NCI-H446 treated with DMSO at 0.1 percent for 48 hours (cell line): ENCODE results near the gene FAM53B.

Source experiments
- DNase-seq: peaks from one replicate; lab custom pipeline; 2025; lab: John Stamatoyannopoulos, UW

The FAM53B gene

GRCh38 chr10:124629842-124630241, 114.3 kb downstream of the FAM53B start:
- DNase-seq: no peak

- no peak for DNase-seq
Measured at GRCh38 chr10:124629415-124629814, 114.8 kb downstream of the FAM53B start.

DNA sequence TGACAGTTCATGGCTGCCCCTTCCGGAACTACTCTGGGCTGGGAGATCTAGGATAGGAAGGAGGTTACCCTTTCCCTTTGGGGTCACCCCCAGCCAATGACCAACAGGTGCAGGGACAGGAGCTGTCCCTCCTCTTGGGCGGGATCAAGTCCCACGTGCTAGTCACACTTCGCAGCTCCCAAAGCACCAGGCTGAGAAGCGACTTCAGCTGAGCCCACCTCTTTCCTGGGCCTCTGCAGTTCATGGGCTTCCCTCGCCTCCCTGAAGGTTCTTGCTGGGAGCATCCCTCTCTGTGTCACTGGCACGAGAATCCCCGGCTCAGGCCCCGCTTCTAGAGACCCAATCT, 115.5 kb downstream of the FAM53B start:
- no peak for DNase-seq

- no peak for DNase-seq
Measured at GRCh38 chr10:124627866-124628675, 116.1 kb downstream of the FAM53B start.

DNA sequence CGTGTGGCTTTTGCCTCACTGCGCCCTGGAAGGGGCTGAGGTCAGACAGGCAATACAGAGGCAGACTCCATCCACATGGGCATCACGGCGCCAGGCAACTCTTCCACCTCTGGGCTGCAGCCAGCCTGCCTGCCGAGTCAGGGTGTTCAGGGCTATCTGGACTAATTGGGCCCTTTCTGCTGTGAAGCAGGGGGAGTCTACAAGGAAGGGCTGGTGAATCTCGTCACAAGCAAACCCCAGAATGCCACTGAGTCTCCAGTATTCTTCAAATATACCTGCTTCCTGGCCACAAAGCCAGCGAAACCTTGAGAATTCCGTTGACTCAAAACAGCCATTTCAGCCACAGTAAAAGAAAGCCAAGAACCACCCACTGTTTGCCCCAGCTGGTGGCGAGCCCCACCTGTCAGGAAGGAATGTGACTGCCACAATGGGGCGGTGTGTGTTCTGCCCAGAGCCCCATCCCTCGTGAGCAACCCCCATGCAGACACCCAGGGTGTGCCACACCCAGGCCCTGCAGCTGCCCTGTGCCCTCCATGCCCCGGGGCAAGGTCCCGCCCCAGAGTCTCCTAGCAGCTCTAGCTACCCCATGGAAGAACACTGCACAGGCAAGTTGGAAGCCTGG, 117.3 kb downstream of the FAM53B start:
- no peak for DNase-seq

GRCh38 chr10:124625831-124626238, 118.3 kb downstream of the FAM53B start:
- DNase-seq: no peak

DNA sequence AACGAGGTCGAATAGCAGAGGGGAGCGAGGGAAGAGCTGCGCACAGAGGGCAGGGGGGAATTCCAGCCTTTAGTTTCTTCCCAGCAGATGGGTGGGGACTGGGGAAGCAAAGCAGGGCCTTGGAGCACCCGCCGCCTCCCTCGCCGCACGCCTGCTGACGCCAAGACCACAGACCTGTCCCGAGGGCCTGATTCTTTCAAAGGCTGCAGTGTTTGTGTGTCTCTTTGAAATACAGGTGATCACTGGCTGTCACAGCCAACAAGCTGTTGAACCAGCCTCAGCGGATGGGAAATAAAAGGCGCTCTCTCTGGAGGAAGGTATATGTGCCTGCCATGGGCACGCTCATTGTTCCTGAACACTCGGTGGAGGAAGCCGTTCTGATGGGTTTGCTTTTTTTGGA, 119.3 kb downstream of the FAM53B start:
- no peak for DNase-seq

GRCh38 chr10:124624466-124624865, 119.7 kb downstream of the FAM53B start:
- DNase-seq: no peak

GRCh38 chr10:124624006-124624405, 120.2 kb downstream of the FAM53B start:
- no peak for DNase-seq

DNA sequence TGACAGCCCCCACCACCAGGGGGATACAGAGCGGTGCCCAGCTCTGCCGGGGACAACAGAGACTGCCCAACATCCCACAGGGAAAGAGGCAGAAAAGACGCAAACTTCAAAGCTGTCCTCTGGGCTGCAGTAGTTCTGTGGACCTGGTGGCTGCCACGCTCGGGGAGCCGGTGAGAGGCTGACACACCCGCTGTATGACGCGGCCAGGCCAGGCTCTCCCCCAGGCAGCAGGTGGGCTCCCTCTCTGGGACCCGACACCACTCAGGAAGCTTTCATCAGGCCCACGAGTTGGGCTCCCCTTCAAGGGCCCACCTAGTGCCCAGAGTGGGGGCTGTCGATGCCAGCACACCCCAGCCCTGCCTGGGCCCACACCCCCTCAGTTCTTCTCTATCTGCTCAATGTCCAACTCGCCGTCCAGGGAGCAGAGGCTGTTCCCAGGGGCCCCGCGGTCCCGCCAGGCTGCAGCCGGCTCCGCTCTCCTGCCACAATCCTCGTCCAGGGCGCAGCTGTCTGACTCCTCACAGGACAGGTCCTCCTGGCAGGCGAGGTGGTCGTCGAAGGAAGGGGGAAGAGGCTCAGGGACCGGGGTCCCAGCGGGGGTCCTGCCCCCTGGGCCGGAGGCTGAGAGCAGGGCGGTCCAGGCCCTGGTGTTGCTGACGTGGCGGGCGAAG, 121.2 kb downstream of the FAM53B start:
- DNase-seq: no peak

GRCh38 chr10:124622158-124622557, 122.0 kb downstream of the FAM53B start:
- DNase-seq: no peak

DNA sequence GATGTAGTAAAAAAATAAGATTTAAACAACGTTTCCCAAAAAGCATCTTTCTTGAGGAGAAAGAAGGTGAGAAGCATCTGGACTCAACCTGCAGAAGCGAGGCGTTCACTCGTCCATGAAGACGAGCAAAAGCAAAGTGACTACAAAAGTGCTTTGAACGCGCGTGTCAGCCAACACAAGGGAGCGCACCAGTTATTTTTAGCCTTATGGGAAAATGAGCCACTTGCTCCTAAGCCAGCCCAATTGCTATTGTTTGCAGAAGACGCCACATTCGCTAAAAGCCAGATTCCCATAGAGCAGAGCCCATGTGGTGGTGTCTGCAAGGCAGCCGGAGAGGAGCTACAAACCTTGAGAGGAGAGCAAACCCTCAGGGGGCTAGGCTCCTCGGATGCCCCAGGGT, 122.5 kb downstream of the FAM53B start:
- DNase-seq: no peak

DNA sequence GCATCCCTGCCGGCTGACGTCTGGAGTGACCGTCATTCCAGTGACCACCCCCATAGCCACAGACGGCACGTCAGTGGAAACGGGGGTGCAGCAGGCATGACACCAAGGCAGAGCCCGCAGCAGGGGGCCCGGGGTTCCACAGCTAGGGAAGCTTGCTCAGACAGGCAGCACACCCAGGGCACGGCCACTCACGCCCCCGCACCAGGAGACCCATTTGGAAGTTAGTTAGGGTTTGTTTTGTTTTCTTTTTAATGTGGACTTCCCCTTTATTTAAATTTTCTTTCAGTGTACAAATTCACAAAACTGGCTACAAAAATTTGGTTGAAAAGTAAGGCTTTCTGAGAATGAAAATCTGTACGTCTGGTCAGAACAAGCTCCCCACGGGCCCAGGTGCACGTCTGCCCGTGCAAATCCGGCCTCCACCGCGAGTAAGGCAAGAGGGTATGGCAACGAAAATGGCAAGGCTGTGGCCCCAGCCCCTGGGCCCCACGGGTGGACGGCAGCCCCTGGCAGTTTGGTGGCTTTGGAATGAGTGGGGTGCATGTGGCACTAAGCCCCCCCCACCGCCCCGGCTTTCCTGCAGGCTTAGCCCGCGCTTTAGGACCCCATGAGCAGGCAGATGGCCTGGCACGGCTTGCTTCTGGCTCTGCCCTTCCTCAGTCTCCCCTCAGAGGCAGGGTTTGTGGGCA, 124.2 kb downstream of the FAM53B start:
- DNase-seq: no peak

- no peak for DNase-seq
Measured at GRCh38 chr10:124619195-124619594, 125.0 kb downstream of the FAM53B start.

GRCh38 chr10:124618470-124619073, 125.6 kb downstream of the FAM53B start:
- no peak for DNase-seq

DNA sequence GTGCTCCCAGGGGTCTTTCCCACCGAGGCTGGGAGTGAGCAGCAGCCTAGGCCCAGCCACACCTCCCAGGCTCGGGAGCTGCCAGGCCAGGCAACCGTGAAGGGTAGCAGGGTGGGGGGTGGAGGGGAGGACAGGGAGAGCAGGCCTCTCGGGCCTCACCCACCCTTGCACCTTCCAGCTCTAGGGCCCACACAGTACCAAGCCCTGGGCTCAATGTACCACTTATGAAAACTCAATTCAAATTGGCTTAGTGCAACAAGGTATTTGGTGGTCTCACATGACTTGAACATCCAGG, 127.4 kb downstream of the FAM53B start:
- DNase-seq: no peak

GRCh38 chr10:124616040-124616835, 127.9 kb downstream of the FAM53B start:
- DNase-seq: no peak

DNA sequence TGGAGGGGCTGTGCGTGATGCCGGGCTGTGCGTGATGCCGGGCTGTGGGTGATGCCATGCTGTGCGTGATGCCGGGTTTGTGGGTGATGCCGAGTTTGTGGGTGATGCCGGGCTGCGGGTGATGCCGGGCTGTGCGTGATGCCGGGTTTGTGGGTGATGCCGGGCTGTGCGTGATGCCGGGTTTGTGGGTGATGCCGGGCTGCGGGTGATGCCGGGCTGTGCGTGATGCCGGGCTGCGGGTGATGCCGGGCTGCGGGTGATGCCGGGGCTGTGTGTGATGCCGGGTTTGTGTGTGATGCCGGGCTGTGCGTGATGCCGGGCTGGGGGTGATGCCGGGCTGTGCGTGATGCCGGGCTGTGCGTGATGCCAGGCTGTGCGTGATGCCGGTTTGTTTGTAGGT, 128.9 kb downstream of the FAM53B start:
- DNase-seq: no peak

DNA sequence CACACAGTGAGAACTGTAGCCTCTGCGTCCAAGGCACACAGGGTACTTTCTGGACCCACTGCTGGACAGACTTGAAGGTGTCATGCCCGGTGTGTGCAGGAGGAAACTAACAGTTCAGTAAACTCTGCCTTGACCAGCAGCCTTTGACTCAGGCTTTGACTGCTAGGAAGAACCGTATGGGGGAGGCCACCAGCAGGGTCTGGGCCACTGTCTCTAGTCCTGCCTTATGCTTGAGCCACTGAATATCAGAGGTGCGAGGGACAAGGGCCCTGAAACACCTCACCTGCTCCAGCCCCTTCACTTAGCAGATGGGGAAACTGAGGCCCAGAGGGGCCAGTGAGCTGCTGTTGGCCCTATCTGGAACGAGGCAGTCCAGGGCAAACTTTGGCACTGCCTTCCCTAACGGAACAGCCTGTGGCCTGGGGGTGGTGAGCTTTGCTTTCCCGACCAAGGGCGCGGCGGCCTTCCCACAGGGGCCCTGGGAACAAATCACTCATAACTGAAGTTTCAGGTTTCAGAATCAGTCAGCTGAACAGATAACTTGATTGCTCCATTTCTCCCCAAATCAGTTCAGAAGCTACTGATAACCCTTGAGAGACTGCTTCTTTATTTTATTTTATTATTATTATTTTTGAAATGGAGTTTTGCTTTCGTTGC, 130.0 kb downstream of the FAM53B start:
- DNase-seq: no peak

- DNase-seq: no peak
Measured at GRCh38 chr10:124612611-124613498, 131.3 kb downstream of the FAM53B start.
